GM21528 (cell line): Measurements from ENCODE around the gene ZNF143.

Experiments
- ATAC-seq: cut with Tn5 transposase; IDR thresholded peaks from one replicate; pipeline ENCODE4 v1.9.1; 2021; ENCODE audit warnings: mild to moderate bottlenecking, moderate library complexity; ENCODE audit not compliant: unreplicated experiment, low FRiP score

Gene ZNF143

GRCh38 chr11:9573052-9573774, 112.4 kb downstream of the ZNF143 start, which contains the start of gene WEE1:
Gene WEE1, plus strand, starts transcription at chr11:9573670. Its CDS starts 264 bp downstream, at chr11:9573934.
- peak; percentile 84 for ATAC-seq

- ATAC-seq = peak; percentile 8
Observed at GRCh38 chr11:9573775-9574621, 113.2 kb downstream of the ZNF143 start.

- ATAC-seq = no peak
Observed at GRCh38 chr11:9574622-9575259, 113.9 kb downstream of the ZNF143 start.

- no peak for ATAC-seq
Observed at GRCh38 chr11:9575260-9576240, 114.7 kb downstream of the ZNF143 start.

GRCh38 chr11:9576701-9577381, 116.0 kb downstream of the ZNF143 start:
- ATAC-seq = no peak

GRCh38 chr11:9577556-9577955, 116.7 kb downstream of the ZNF143 start:
- ATAC-seq = no peak
